Right renal pelvis (tissue), 4 donors: Measurements from ENCODE around the gene PLCG1. TPM values are rescaled to one million over a fixed set of nuclear protein-coding genes. Genes with fewer than 3 reads are reported as not detected.

Source experiments
- DNase-seq, 4 donors: peaks; one replicate each; pipeline ENCODE4 v3.0.0-alpha.2; 2013; ENCODE audit warnings: low read depth in 4 of 4, low spot score in 3 of 4, missing footprints in 1 of 4
- polyA plus RNA-seq, 4 donors: library from polyadenylated mRNA; unstranded; fragments of 120-200 nt; gene quantifications; one replicate each; pipeline ENCODE4 v1.2.1, GENCODE V29; 2013; ENCODE audit not compliant: insufficient read length in 4 of 4

PLCG1 gene
- polyA plus RNA-seq, 4 donors: 122 to 150 (median 133) TPM

GRCh38 chr20:41176711-41177552, 39.6 kb downstream of the PLCG1 start:
- no peak for DNase-seq

GRCh38 chr20:41177636-41178035, 40.3 kb downstream of the PLCG1 start:
- DNase-seq: no peak

GRCh38 chr20:41178495-41178894, 41.2 kb downstream of the PLCG1 start:
- DNase-seq: no peak

- DNase-seq: no peak
Measured at GRCh38 chr20:41178904-41179432, 41.6 kb downstream of the PLCG1 start.

GRCh38 chr20:41179961-41180360, 42.6 kb downstream of the PLCG1 start:
- DNase-seq: no peak

- DNase-seq: no peak
Measured at GRCh38 chr20:41180599-41181333, 43.4 kb downstream of the PLCG1 start.

- no peak for DNase-seq
Measured at GRCh38 chr20:41181567-41181966, 44.2 kb downstream of the PLCG1 start.

GRCh38 chr20:41182296-41183212, 45.2 kb downstream of the PLCG1 start:
- no peak for DNase-seq

GRCh38 chr20:41183391-41183790, 46.0 kb downstream of the PLCG1 start:
- no peak for DNase-seq

GRCh38 chr20:41183831-41184230, 46.5 kb downstream of the PLCG1 start:
- DNase-seq: no peak

GRCh38 chr20:41185013-41185757, 47.8 kb downstream of the PLCG1 start:
- no peak for DNase-seq

GRCh38 chr20:41187668-41188067, 50.3 kb downstream of the PLCG1 start:
- no peak for DNase-seq

GRCh38 chr20:41191562-41192500, 54.5 kb downstream of the PLCG1 start:
- no peak for DNase-seq

GRCh38 chr20:41192575-41192974, 55.2 kb downstream of the PLCG1 start:
- no peak for DNase-seq

- DNase-seq: no peak
Measured at GRCh38 chr20:41196653-41197225, 59.4 kb downstream of the PLCG1 start.

- DNase-seq: no peak
Measured at GRCh38 chr20:41198443-41198842, 61.1 kb downstream of the PLCG1 start.

- no peak for DNase-seq
Measured at GRCh38 chr20:41200446-41201202, 63.3 kb downstream of the PLCG1 start.

GRCh38 chr20:41201760-41202159, 64.4 kb downstream of the PLCG1 start:
- no peak for DNase-seq
